Liver (tissue), 9 donors: ENCODE data around the gene SIGLEC1. TPM values are rescaled to one million over a fixed set of nuclear protein-coding genes. Genes with fewer than 3 reads are reported as not detected.

Experiments used
- DNase-seq: peaks from one replicate; pipeline ENCODE4 v3.0.0-alpha.2; 2017; ENCODE audit warnings: low spot score
- H3K27ac ChIP-seq, 2 donors: one replicate each; pipeline ENCODE4 v1.7.0; 2013; ENCODE audit warnings: inconsistent platforms in 2 of 2, low read length in 2 of 2, control low read depth in 1 of 2, low read depth in 1 of 2, mild to moderate bottlenecking in 1 of 2
- H3K27me3 ChIP-seq, 4 donors: one replicate each; pipeline versions ENCODE4 v1.6.1 to v1.7.0; 2013; ENCODE audit warnings: low read length in 3 of 4, inconsistent platforms in 1 of 4, mild to moderate bottlenecking in 1 of 4, moderate library complexity in 1 of 4; ENCODE audit not compliant: control insufficient read depth in 4 of 4, insufficient read depth in 4 of 4
- H3K36me3 ChIP-seq, 4 donors: one replicate each; pipeline versions ENCODE4 v1.6.1 to v1.7.0; 2013; ENCODE audit warnings: low read length in 3 of 4, mild to moderate bottlenecking in 3 of 4, low read depth in 1 of 4, moderate library complexity in 1 of 4; ENCODE audit not compliant: control insufficient read depth in 4 of 4, insufficient read depth in 3 of 4
- H3K4me1 ChIP-seq, 4 donors: one replicate each; pipeline versions ENCODE4 v1.6.1 to v1.7.0; 2013; ENCODE audit warnings: low read length in 3 of 4, mild to moderate bottlenecking in 3 of 4, moderate library complexity in 1 of 4; ENCODE audit not compliant: control insufficient read depth in 4 of 4, insufficient read depth in 4 of 4
- H3K4me3 ChIP-seq, 3 donors: one replicate each; pipeline versions ENCODE4 v1.6.1 to v1.7.0; 2013; ENCODE audit warnings: low read length in 3 of 3, control low read depth in 1 of 3, low read depth in 1 of 3, mild to moderate bottlenecking in 1 of 3
- H3K9ac ChIP-seq, 2 donors: one replicate each; pipeline ENCODE4 v1.7.0; 2013; ENCODE audit warnings: low read length in 2 of 2, mild to moderate bottlenecking in 2 of 2, moderate library complexity in 2 of 2, control low read depth in 1 of 2, low read depth in 1 of 2
- H3K9me3 ChIP-seq, 4 donors: one replicate each; pipeline versions ENCODE4 v1.6.1 to v1.7.0; 2013; ENCODE audit warnings: low read length in 3 of 4; ENCODE audit not compliant: control insufficient read depth in 4 of 4
- ATF3 ChIP-seq: IDR thresholded peaks from 2 replicates; pipeline ENCODE4 v1.6.1; 2016; ENCODE audit warnings: antibody characterized with exemption
- CTCF ChIP-seq: fragments of 150-350 bp; IDR thresholded peaks from 2 replicates; pipeline ENCODE4 v1.5.1; 2017; ENCODE audit warnings: improper control_type of control experiment, low read depth, low read length; ENCODE audit not compliant: missing input control
- FOXA2 ChIP-seq: IDR thresholded peaks from 2 replicates; pipeline ENCODE4 v1.6.1; 2016; ENCODE audit warnings: antibody characterized with exemption
- GABPA ChIP-seq, 2 donors: IDR thresholded peaks in 1 of 2; conservative IDR thresholded peaks in 1 of 2; 2 replicates each; pipeline ENCODE4 v1.6.1; 2016; ENCODE audit warnings: antibody characterized with exemption in 2 of 2, mild to moderate bottlenecking in 1 of 2, moderate library complexity in 1 of 2
- HNF4A ChIP-seq, 2 donors: conservative IDR thresholded peaks; 2 replicates each; pipeline ENCODE4 v1.6.1; 2016; ENCODE audit warnings: antibody characterized with exemption in 2 of 2, mild to moderate bottlenecking in 2 of 2
- JUND ChIP-seq, 2 donors: IDR thresholded peaks; 2 replicates each; pipeline ENCODE4 v1.6.1; 2016; ENCODE audit warnings: antibody characterized with exemption in 2 of 2
- RAD21 ChIP-seq, 2 donors: IDR thresholded peaks; 2 replicates each; pipeline ENCODE4 v1.6.1; 2016; ENCODE audit warnings: antibody characterized with exemption in 2 of 2, mild to moderate bottlenecking in 2 of 2
- REST ChIP-seq: IDR thresholded peaks from 2 replicates; pipeline ENCODE4 v1.6.1; 2016; ENCODE audit warnings: antibody characterized with exemption, mild to moderate bottlenecking
- RXRA ChIP-seq, 2 donors: IDR thresholded peaks; 2 replicates each; pipeline ENCODE4 v1.6.1; 2017 to 2018; ENCODE audit warnings: antibody characterized with exemption in 2 of 2, mild to moderate bottlenecking in 1 of 2
- TAF1 ChIP-seq: conservative IDR thresholded peaks from 2 replicates; pipeline ENCODE4 v1.6.1; 2016; ENCODE audit warnings: antibody characterized with exemption, mild to moderate bottlenecking
- YY1 ChIP-seq: IDR thresholded peaks from 2 replicates; pipeline ENCODE4 v1.6.1; 2016; ENCODE audit warnings: antibody characterized with exemption, mild to moderate bottlenecking
- ZBTB33 ChIP-seq: IDR thresholded peaks from 2 replicates; pipeline ENCODE4 v1.6.1; 2016; ENCODE audit warnings: antibody characterized with exemption
- WGBS: extraction: QIAGEN DNeasy Blood & Tissue Kit; methylation state at CpG from one replicate; pipeline ENCODE4 v1.1.7; 2013; 5-methylcytosine and 5-hydroxymethylcytosine counted together
- polyA plus RNA-seq, 2 donors: library from polyadenylated mRNA; stranded (reverse) in 1 of 2; unstranded in 1 of 2; fragments of 200-250 nt in 1 of 2; fragments of >200 nt in 1 of 2; fragmentation: Nextera tagmentation in 1 of 2; extraction: Ambion mirVana in 1 of 2; gene quantifications; one replicate each; pipeline versions ENCODE4 v1.2.1 to v1.2.3, GENCODE V29; 2013 to 2015
- total RNA-seq, 2 donors: library from RNA; depleted of rRNA; stranded (reverse); fragments of >200 nt; gene quantifications; one replicate each; pipeline ENCODE4 v1.2.3, GENCODE V29; 2014
- donor health status: healthy.
- donor health status: healthy.
- donor health status: healthy.
- donor health status: healthy.
- donor health status: healthy.

Gene SIGLEC1
- total and polyA plus RNA-seq, 4 donors, result 2.3 to 7.8 (median 7.1) TPM

GRCh38 chr20:3747471-3747870 lies 35.1 kb upstream of the SIGLEC1 start:
- H3K27me3 ChIP-seq, result no peaks in the 10 kb centered on the region
- H3K4me3 ChIP-seq, result no peak overlapping the region
- DNase-seq, result no peak
- H3K9me3 ChIP-seq, result no peaks in the 10 kb centered on the region
- TF ChIP-seq CTCF (no peak), TAF1 (no peak), HNF4A (conservative IDR thresholded peaks at IDR 0.05) (no peak), REST (no peak), RAD21 (IDR thresholded peaks at IDR 0.05) (no peak), ZBTB33 (no peak), ATF3 (no peak), GABPA (IDR thresholded peaks at IDR 0.05 in 1 of 2, conservative IDR thresholded peaks at IDR 0.05 in 1 of 2) (no peak), RXRA (IDR thresholded peaks at IDR 0.05) (no peak), JUND (IDR thresholded peaks at IDR 0.05) (no peak), FOXA2 (no peak), YY1 (no peak)
- H3K4me1 ChIP-seq, result peaks cover 3 to 18% (median 9%) of the 10 kb centered on the region in 4 donors
- 83% methylated on average over 2 of the region's 2 CpGs for WGBS
- H3K36me3 ChIP-seq, result no peaks in the 10 kb centered on the region
- H3K9ac ChIP-seq, result no peak overlapping the region
- no peak overlapping the region for H3K27ac ChIP-seq

- peaks cover 0 to 6% (median 2%) of the 10 kb centered on the region in 4 donors for H3K4me1 ChIP-seq
- H3K27me3 ChIP-seq, result no peaks in the 10 kb centered on the region
- no peak overlapping the region for H3K4me3 ChIP-seq
- whole genome bisulfite sequencing, result 73% methylated on average over 11 of the region's 11 CpGs
- H3K36me3 ChIP-seq, result no peaks in the 10 kb centered on the region
- DNase-seq, result no peak
- no peaks in the 10 kb centered on the region for H3K9me3 ChIP-seq
- no peak for TF ChIP-seq JUND (IDR thresholded peaks at IDR 0.05)
- H3K27ac ChIP-seq, result no peak overlapping the region
- H3K9ac ChIP-seq, result no peak overlapping the region
Observed at GRCh38 chr20:3745686-3746173, 33.3 kb upstream of the SIGLEC1 start.
